ENCODE data around the gene APOBEC3G.

APOBEC3G gene

DNA sequence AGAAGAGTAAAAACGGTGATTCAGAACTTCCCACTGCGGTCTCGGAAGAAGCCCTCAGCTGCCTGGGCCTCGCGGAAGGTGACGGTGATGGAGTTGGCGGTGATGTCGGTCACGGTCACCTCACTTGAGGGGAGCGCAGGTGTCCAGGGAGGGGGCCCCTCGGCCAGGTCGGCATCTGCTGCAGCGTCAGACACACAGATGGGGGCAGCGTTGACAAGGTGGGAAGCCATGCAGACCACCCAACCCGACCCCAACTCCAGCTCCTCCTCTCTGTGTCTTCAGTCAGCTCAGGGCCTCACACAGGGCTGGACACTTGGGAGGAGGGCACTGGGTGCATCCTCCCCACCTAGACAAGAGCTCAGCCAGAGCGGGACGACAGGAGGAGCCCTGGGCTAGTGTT, 56.8 kb downstream of the APOBEC3G start:
- TF ChIP-seq, protein P1, sequence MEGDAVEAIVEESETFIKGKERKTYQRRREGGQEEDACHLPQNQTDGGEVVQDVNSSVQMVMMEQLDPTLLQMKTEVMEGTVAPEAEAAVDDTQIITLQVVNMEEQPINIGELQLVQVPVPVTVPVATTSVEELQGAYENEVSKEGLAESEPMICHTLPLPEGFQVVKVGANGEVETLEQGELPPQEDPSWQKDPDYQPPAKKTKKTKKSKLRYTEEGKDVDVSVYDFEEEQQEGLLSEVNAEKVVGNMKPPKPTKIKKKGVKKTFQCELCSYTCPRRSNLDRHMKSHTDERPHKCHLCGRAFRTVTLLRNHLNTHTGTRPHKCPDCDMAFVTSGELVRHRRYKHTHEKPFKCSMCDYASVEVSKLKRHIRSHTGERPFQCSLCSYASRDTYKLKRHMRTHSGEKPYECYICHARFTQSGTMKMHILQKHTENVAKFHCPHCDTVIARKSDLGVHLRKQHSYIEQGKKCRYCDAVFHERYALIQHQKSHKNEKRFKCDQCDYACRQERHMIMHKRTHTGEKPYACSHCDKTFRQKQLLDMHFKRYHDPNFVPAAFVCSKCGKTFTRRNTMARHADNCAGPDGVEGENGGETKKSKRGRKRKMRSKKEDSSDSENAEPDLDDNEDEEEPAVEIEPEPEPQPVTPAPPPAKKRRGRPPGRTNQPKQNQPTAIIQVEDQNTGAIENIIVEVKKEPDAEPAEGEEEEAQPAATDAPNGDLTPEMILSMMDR (IDR thresholded peaks at IDR 0.05; ENCODE audit: control insufficient read depth, extremely low read depth, insufficient read depth): no peak
- H3K4me3 ChIP-seq (ENCODE audit: low read depth, low read length): no peak overlapping the region
- DNase-seq (ENCODE audit: low read depth): no peak

DNA sequence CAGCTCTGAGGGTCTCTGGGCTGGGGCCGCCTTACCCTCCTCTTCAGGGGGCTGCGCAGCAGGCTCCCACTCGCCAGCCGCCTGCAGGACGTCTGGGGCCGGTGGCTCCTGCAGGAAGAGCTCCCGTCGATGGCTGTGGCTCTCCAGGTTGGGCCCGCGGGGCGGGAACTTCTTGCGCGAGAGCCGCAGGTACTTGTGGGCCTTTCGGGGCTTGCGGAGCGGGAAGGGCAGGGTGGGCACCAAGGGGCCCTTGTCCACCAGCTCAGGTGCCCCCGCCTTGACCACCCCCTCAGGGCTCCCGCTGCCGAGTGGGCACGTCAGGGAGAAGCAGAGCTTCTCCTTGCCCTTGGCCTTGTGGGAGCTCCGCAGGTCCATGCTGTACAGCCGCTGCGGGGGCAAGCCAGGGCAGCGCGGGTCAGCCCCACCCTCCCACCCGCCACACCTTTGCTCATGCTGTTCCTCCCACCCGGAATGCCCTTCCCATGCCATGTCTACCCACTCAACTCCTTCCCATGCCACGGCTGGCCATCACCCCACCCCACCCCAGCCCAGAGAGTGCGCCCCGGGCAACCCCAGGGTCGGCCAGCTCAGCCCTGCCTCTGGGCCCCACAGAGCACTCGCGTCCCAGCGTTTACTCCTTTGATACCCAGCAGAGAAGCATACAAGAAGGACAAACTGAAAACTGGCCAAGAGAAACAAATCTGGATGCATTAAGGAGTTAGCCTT, 57.5 kb downstream of the APOBEC3G start:
- no peak for DNase-seq (ENCODE audit: low read depth)
- no peak overlapping the region for H3K4me3 ChIP-seq (ENCODE audit: low read depth, low read length)
- TF ChIP-seq, protein P1 (IDR thresholded peaks at IDR 0.05; ENCODE audit: control insufficient read depth, extremely low read depth, insufficient read depth): no peak

DNA sequence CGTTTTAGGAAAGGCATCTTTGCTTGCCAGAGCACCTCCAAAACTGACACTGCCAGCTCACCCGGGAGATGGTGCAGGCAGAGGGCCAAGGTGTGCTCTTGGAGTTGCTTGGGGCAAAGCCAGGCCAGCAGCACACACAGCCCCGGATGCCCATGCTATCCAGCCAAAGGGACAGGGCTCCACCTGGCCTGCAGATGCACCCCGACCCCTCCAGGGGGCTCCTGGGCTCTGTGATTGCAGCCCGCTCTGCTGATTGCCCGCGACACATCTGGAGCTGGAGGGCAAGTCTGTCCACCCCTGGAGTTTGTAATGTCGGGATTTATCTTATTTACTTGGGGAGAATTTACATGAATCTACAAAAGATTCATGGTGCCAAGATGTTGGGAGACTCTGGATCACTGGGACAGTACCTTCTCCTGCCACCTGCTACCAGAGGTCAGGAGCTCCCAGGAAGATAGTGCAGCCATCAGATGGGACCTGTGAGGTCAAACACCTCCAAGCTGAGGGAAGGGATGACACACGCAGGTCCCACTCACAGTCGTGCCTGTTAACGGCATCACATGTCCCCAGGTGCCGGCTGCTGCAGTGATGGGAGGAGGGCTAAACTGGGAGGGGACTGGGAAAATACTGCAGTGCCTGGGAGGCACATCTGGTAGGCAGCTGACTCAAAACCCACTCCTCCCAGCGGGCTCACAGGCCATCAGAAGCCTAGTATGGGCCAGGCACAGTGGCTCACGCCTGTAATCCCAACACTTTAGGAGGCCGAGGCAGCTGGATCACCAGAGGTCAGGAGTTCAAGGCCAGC, 58.2 kb downstream of the APOBEC3G start:
- DNase-seq (ENCODE audit: low read depth): peak; percentile 56
- H3K4me3 ChIP-seq (ENCODE audit: low read depth, low read length): no peak overlapping the region
- TF ChIP-seq, protein P1 (IDR thresholded peaks at IDR 0.05; ENCODE audit: control insufficient read depth, extremely low read depth, insufficient read depth): peak; percentile 63

DNA sequence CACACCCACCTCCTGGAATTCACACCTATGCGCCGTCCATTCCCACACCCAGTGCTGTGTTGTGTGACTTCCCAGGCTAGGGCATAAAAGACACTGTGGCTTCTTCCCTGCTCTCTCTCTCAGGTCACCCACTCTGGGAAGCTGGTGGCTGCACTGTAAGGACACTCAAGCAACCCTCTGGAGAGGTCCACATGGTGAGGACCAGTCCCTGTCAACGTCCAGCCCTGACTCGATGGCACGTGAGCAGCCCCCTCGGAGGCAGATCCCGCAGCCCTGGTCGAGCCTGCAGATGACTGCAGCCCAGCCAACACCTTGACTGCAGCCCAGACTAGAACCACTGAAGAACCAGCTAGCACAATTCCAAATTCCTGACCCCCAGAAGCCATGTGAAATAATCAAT, 59.2 kb downstream of the APOBEC3G start:
- no peak overlapping the region for H3K4me3 ChIP-seq (ENCODE audit: low read depth, low read length)
- TF ChIP-seq, protein P1 (IDR thresholded peaks at IDR 0.05; ENCODE audit: control insufficient read depth, extremely low read depth, insufficient read depth): no peak
- no peak for DNase-seq (ENCODE audit: low read depth)

All from LNCaP clone FGC (cell line).